ENCODE data around the gene UCK1. TPM values are rescaled to one million over a fixed set of nuclear protein-coding genes. Genes with fewer than 3 reads are reported as not detected.
A peak's percentile ranks its signal among the peaks of the same experiment; 100 is the strongest.

UCK1 gene
- total and polyA plus RNA-seq, 2 experiments from 2014 or later, result 48.8 to 57.1 TPM

GRCh38 chr9:131545786-131546335, 14.8 kb upstream of the UCK1 start:
- TF ChIP-seq CTCF (IDR thresholded peaks at IDR 0.05; ENCODE audit: low read depth, low read length), result no peak
- Histone ChIP-seq H3K27ac (no peak overlapping the region), H3K4me3 (peak overlapping the region; percentile 6), H3K9me3 (ENCODE audit: low read depth) (no peaks in the 10 kb centered on the region), H3K4me1 (ENCODE audit: low read depth) (no peaks in the 10 kb centered on the region), H3K27me3 (peaks cover 22% of the 10 kb centered on the region), H3K36me3 (no peaks in the 10 kb centered on the region)
- no peak for DNase-seq (ENCODE audit: low read depth in 1 of 2, low spot score in 1 of 2)

- no peaks in the 10 kb centered on the region for H3K9me3 ChIP-seq (ENCODE audit: low read depth)
- peak within 1 kb of the TSS; percentile 6 for H3K4me3 ChIP-seq
- H3K36me3 ChIP-seq, result no peaks in the 10 kb centered on the region
- H3K27me3 ChIP-seq, result peaks cover 22% of the 10 kb centered on the region
- DNase-seq (ENCODE audit: low read depth in 1 of 2, low spot score in 1 of 2), result no peak
- no peak for TF ChIP-seq CTCF (IDR thresholded peaks at IDR 0.05; ENCODE audit: low read depth, low read length)
- H3K27ac ChIP-seq, result no peak within 1 kb of the TSS
- H3K4me1 ChIP-seq (ENCODE audit: low read depth), result no peaks in the 10 kb centered on the region
Measured at GRCh38 chr9:131545003-131545785, 14.1 kb upstream of the UCK1 start, which contains the start of gene PRRT1B. Gene PRRT1B (plus strand): TSS chr9:131545523. CDS start chr9:131545616, 93 bp downstream.

- no peaks in the 10 kb centered on the region for H3K36me3 ChIP-seq
- no peak for TF ChIP-seq CTCF (IDR thresholded peaks at IDR 0.05; ENCODE audit: low read depth, low read length)
Measured at GRCh38 chr9:131543141-131543540, 12.1 kb upstream of the UCK1 start.

GRCh38 chr9:131539223-131539923, 8.3 kb upstream of the UCK1 start:
- Histone ChIP-seq H3K36me3 (no peaks in the 10 kb centered on the region), H3K4me3 (no peak overlapping the region), H3K4me1 (ENCODE audit: low read depth) (peaks cover 5% of the 10 kb centered on the region), H3K9me3 (ENCODE audit: low read depth) (no peaks in the 10 kb centered on the region), H3K27me3 (no peaks in the 10 kb centered on the region), H3K27ac (no peak overlapping the region)
- no peak for TF ChIP-seq CTCF (IDR thresholded peaks at IDR 0.05; ENCODE audit: low read depth, low read length)
- no peak for DNase-seq (ENCODE audit: low read depth in 1 of 2, low spot score in 1 of 2)

More at GRCh38 chr9:131543141-131543540, 12.1 kb upstream of the UCK1 start:
- H3K4me3 ChIP-seq, result no peak overlapping the region
- H3K4me1 ChIP-seq (ENCODE audit: low read depth), result no peaks in the 10 kb centered on the region
- H3K27me3 ChIP-seq, result peaks cover 22% of the 10 kb centered on the region
- no peak overlapping the region for H3K27ac ChIP-seq
- DNase-seq (ENCODE audit: low read depth in 1 of 2, low spot score in 1 of 2), result no peak
- no peaks in the 10 kb centered on the region for H3K9me3 ChIP-seq (ENCODE audit: low read depth)

GRCh38 chr9:131537946-131538345, 6.9 kb upstream of the UCK1 start:
- TF ChIP-seq CTCF (IDR thresholded peaks at IDR 0.05; ENCODE audit: low read depth, low read length), result no peak
- Histone ChIP-seq H3K27me3 (no peaks in the 10 kb centered on the region), H3K36me3 (no peaks in the 10 kb centered on the region), H3K4me1 (ENCODE audit: low read depth) (peaks cover 5% of the 10 kb centered on the region), H3K9me3 (ENCODE audit: low read depth) (no peaks in the 10 kb centered on the region), H3K4me3 (no peak overlapping the region), H3K27ac (no peak overlapping the region)
- DNase-seq (ENCODE audit: low read depth in 1 of 2, low spot score in 1 of 2), result no peak
